Measurements from ENCODE around the gene NFYC. TPM values are rescaled to one million over a fixed set of nuclear protein-coding genes. Genes with fewer than 3 reads are reported as not detected.

Gene NFYC
- total and polyA plus RNA-seq, 8 donors, result 23.3 to 76.4 (median 40.9) TPM

- no peak overlapping the region for H3K27ac ChIP-seq
- WGBS, 5 donors, result 92 to 98% (median 97%) methylated on average over 3 of the region's 3 CpGs
- no peaks in the 10 kb centered on the region for H3K9me3 ChIP-seq
- intact Hi-C loops (cut with DNase I; ENCODE audit: low total_unique reads), result no loop called here
- H3K27me3 ChIP-seq, result no peaks in the 10 kb centered on the region
- TF ChIP-seq POLR2A (IDR thresholded peaks at IDR 0.05) (no peak), POLR2AphosphoS5 (IDR thresholded peaks at IDR 0.05) (no peak), CTCF (IDR thresholded peaks at IDR 0.05) (no peak), EP300 (IDR thresholded peaks at IDR 0.05) (no peak)
- H3K4me3 ChIP-seq, result no peak overlapping the region
- DNase-seq, result no peak
- H3K36me3 ChIP-seq, result peaks cover 19 to 59% (median 48%) of the 10 kb centered on the region in 4 donors
- peaks cover 4 to 51% (median 37%) of the 10 kb centered on the region in 4 donors for H3K4me1 ChIP-seq
Measured at GRCh38 chr1:40743860-40744259, 52.4 kb downstream of the NFYC start.

GRCh38 chr1:40745176-40745575 is 53.7 kb downstream of the NFYC start:
- intact Hi-C loops (cut with DNase I; ENCODE audit: low total_unique reads), result no loop called here
- WGBS, 5 donors, result 19 to 37% (median 26%) methylated on average over 1 of the region's 1 CpG
- Histone ChIP-seq H3K36me3 (peaks cover 7 to 59% (median 48%) of the 10 kb centered on the region in 4 donors), H3K27ac (peak overlapping the region in 1 of 5 donors; percentile 16), H3K4me1 (peaks cover 4 to 41% (median 27%) of the 10 kb centered on the region in 4 donors), H3K9me3 (no peaks in the 10 kb centered on the region), H3K4me3 (no peak overlapping the region), H3K27me3 (no peaks in the 10 kb centered on the region)
- TF ChIP-seq POLR2A (IDR thresholded peaks at IDR 0.05) (no peak), CTCF (IDR thresholded peaks at IDR 0.05) (no peak), EP300 (IDR thresholded peaks at IDR 0.05) (no peak), POLR2AphosphoS5 (IDR thresholded peaks at IDR 0.05) (no peak)
- peak in 1 of 2 donors; percentile 21 for DNase-seq

GRCh38 chr1:40746344-40747090 is 55.0 kb downstream of the NFYC start:
- H3K4me3 ChIP-seq, result no peak overlapping the region
- intact Hi-C loops (cut with DNase I; ENCODE audit: low total_unique reads), result no loop called here
- H3K36me3 ChIP-seq, result peaks cover 6 to 68% (median 55%) of the 10 kb centered on the region in 4 donors
- H3K27me3 ChIP-seq, result no peaks in the 10 kb centered on the region
- H3K9me3 ChIP-seq, result no peaks in the 10 kb centered on the region
- H3K27ac ChIP-seq, result no peak overlapping the region
- peaks cover 4 to 29% (median 14%) of the 10 kb centered on the region in 4 donors for H3K4me1 ChIP-seq
- WGBS, 5 donors, result 86 to 93% (median 90%) methylated on average over 2 of the region's 2 CpGs
- no peak for DNase-seq
- no peak for TF ChIP-seq POLR2AphosphoS5 (IDR thresholded peaks at IDR 0.05)
- no peak for TF ChIP-seq POLR2A (IDR thresholded peaks at IDR 0.05)
- TF ChIP-seq EP300 (IDR thresholded peaks at IDR 0.05), result no peak
- TF ChIP-seq CTCF (IDR thresholded peaks at IDR 0.05), result no peak

GRCh38 chr1:40748841-40749718 is 57.6 kb downstream of the NFYC start:
- WGBS, 5 donors, result 81 to 90% (median 87%) methylated on average over 5 of the region's 5 CpGs
- H3K36me3 ChIP-seq, result peaks cover 10 to 73% (median 63%) of the 10 kb centered on the region in 4 donors
- no peak overlapping the region for H3K27ac ChIP-seq
- TF ChIP-seq CTCF (IDR thresholded peaks at IDR 0.05) (no peak), EP300 (IDR thresholded peaks at IDR 0.05) (no peak), POLR2A (IDR thresholded peaks at IDR 0.05) (no peak), POLR2AphosphoS5 (IDR thresholded peaks at IDR 0.05) (no peak)
- intact Hi-C loops (cut with DNase I; ENCODE audit: low total_unique reads), result no loop called here
- no peaks in the 10 kb centered on the region for H3K9me3 ChIP-seq
- H3K4me1 ChIP-seq, result peaks cover 0 to 21% (median 2%) of the 10 kb centered on the region in 4 donors
- no peaks in the 10 kb centered on the region for H3K27me3 ChIP-seq
- no peak overlapping the region for H3K4me3 ChIP-seq
- DNase-seq, result no peak

Data from stomach (tissue), 9 donors.